Measurements from ENCODE around the gene CMBL. TPM values are rescaled to one million over a fixed set of nuclear protein-coding genes. Genes with fewer than 3 reads are reported as not detected.

CMBL gene
- total and polyA plus RNA-seq, 2 of the 13 experiments (the other 11 are each of a cell fraction or from before 2014, with no cell fraction given), result 11.5 to 17.0 TPM

DNA sequence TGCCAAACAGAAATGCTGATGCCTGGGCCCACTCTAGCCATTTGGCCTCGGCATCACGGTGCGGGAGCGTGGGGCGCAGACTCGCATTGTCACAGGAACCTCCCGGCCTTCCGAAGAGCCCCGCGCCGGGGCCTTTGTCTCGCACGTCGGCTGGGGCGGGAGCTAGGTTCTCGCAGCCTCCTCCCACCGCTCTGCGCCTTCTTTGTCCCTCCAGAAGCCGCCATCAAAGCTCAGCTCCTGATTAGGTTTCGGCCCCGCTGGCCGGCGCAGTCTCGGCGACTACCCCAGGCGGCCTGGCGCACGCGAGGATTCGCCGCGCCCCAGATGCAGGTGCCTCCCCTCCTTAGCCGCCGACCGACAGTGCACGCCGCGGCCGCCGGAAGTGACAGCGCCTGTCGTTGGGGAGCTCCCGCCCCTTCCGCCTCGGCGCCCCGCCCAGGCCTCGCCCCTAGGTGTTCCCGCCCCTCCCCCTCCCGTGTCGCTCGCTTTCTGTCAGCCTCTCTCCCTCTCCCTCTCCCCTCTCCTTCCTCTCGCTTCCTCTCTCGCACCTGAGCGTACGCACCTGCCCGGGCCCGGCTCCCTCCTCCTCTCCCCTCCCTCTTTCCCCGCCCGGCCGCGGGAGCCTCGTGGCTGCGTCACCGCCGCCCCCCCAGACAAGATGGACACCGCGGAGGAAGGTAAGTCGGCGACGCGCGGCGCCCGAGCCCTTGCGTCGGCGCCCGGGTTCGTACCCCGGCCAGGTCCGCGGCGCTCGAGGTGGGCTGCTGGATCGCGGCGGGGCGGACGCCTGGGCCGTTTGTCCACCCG lies 45.7 kb upstream of the CMBL start, which contains the start of gene MARCHF6 (continued):
- TF ChIP-seq, protein P1, sequence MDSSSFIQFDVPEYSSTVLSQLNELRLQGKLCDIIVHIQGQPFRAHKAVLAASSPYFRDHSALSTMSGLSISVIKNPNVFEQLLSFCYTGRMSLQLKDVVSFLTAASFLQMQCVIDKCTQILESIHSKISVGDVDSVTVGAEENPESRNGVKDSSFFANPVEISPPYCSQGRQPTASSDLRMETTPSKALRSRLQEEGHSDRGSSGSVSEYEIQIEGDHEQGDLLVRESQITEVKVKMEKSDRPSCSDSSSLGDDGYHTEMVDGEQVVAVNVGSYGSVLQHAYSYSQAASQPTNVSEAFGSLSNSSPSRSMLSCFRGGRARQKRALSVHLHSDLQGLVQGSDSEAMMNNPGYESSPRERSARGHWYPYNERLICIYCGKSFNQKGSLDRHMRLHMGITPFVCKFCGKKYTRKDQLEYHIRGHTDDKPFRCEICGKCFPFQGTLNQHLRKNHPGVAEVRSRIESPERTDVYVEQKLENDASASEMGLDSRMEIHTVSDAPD (CRISPR knock-in tag; IDR thresholded peaks at IDR 0.05), result 0 out of 2 replicates have a peak, but pooled peaks have one; percentile 43
- TF ChIP-seq TBP (CRISPR knock-in tag; IDR thresholded peaks at IDR 0.05) (no peak), YEATS2 (CRISPR knock-in tag; IDR thresholded peaks at IDR 0.05; ENCODE audit: borderline replicate concordance) (peak; percentile 71), ZSCAN12 (CRISPR knock-in tag; IDR thresholded peaks at IDR 0.05) (peak; percentile 66), RAD21 (CRISPR knock-in tag; IDR thresholded peaks at IDR 0.05) (peak; percentile 15; the same call in 1 of the 2 replicates), HES4 (CRISPR knock-in tag; IDR thresholded peaks at IDR 0.05; ENCODE audit: borderline replicate concordance) (peak; percentile 56; the same call in 1 of the 2 replicates), KLF12 (CRISPR knock-in tag; IDR thresholded peaks at IDR 0.05; ENCODE audit: borderline replicate concordance) (no peak), NFIC (IDR thresholded peaks at IDR 0.05; ENCODE audit: low read length) (no peak), KDM5A (IDR thresholded peaks at IDR 0.05; ENCODE audit: borderline replicate concordance, low read length) (peak; percentile 76; the same call in 1 of the 2 replicates), ZNF629 (CRISPR knock-in tag; conservative IDR thresholded peaks at IDR 0.05) (peak; percentile 38), SNRNP70 (IDR thresholded peaks at IDR 0.05; ENCODE audit: low read depth, low read length) (no peak), ZNF589 (CRISPR knock-in tag; conservative IDR thresholded peaks at IDR 0.05) (peak; percentile 83), ZNF605 (CRISPR knock-in tag; IDR thresholded peaks at IDR 0.05) (peak; percentile 89), RFXANK (CRISPR knock-in tag; IDR thresholded peaks at IDR 0.05) (0 out of 2 replicates have a peak, but pooled peaks have one; percentile 13), PITX1 (CRISPR knock-in tag; IDR thresholded peaks at IDR 0.05) (peak; percentile 80), TOE1 (CRISPR knock-in tag; IDR thresholded peaks at IDR 0.05) (no peak; the same call in 1 of the 2 replicates), SP5 (CRISPR knock-in tag; IDR thresholded peaks at IDR 0.05; ENCODE audit: borderline replicate concordance, low read depth) (peak; percentile 89; the same call in 1 of the 2 replicates), ZNF232 (CRISPR knock-in tag; IDR thresholded peaks at IDR 0.05; ENCODE audit: borderline replicate concordance) (0 out of 2 replicates have a peak, but pooled peaks have one; percentile 63), JUNB (CRISPR knock-in tag; IDR thresholded peaks at IDR 0.05; ENCODE audit: borderline replicate concordance) (no peak), GATAD1 (CRISPR knock-in tag; IDR thresholded peaks at IDR 0.05) (peak; percentile 79), ZFP82 (CRISPR knock-in tag; IDR thresholded peaks at IDR 0.05; ENCODE audit: borderline replicate concordance) (0 out of 2 replicates have a peak, but pooled peaks have one; percentile 43)
- TF ChIP-seq, protein P2, sequence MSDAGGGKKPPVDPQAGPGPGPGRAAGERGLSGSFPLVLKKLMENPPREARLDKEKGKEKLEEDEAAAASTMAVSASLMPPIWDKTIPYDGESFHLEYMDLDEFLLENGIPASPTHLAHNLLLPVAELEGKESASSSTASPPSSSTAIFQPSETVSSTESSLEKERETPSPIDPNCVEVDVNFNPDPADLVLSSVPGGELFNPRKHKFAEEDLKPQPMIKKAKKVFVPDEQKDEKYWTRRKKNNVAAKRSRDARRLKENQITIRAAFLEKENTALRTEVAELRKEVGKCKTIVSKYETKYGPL (CRISPR knock-in tag; IDR thresholded peaks at IDR 0.05), result 0 out of 2 replicates have a peak, but pooled peaks have one; percentile 56
- TF ChIP-seq, protein P3, sequence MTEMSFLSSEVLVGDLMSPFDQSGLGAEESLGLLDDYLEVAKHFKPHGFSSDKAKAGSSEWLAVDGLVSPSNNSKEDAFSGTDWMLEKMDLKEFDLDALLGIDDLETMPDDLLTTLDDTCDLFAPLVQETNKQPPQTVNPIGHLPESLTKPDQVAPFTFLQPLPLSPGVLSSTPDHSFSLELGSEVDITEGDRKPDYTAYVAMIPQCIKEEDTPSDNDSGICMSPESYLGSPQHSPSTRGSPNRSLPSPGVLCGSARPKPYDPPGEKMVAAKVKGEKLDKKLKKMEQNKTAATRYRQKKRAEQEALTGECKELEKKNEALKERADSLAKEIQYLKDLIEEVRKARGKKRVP (CRISPR knock-in tag; IDR thresholded peaks at IDR 0.05), result 0 out of 4 replicates have a peak, but pooled peaks of 1 of the 2 experiments have one; percentile 40
- TF ChIP-seq, protein P4, sequence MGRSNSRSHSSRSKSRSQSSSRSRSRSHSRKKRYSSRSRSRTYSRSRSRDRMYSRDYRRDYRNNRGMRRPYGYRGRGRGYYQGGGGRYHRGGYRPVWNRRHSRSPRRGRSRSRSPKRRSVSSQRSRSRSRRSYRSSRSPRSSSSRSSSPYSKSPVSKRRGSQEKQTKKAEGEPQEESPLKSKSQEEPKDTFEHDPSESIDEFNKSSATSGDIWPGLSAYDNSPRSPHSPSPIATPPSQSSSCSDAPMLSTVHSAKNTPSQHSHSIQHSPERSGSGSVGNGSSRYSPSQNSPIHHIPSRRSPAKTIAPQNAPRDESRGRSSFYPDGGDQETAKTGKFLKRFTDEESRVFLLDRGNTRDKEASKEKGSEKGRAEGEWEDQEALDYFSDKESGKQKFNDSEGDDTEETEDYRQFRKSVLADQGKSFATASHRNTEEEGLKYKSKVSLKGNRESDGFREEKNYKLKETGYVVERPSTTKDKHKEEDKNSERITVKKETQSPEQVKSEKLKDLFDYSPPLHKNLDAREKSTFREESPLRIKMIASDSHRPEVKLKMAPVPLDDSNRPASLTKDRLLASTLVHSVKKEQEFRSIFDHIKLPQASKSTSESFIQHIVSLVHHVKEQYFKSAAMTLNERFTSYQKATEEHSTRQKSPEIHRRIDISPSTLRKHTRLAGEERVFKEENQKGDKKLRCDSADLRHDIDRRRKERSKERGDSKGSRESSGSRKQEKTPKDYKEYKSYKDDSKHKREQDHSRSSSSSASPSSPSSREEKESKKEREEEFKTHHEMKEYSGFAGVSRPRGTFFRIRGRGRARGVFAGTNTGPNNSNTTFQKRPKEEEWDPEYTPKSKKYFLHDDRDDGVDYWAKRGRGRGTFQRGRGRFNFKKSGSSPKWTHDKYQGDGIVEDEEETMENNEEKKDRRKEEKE (IDR thresholded peaks at IDR 0.05), result no peak

Measured in HepG2 (cell line).